ENCODE results near the gene CDR2.
"Not testable (repeated sequence)": the region's sequence is repeated elsewhere in the genome, so short reads cannot be mapped to it uniquely, and the experiment has no call there.

Gene CDR2

GRCh38 chr16:22301423-22301822 lies 73.0 kb downstream of the CDR2 start:
- DNase-seq, result not testable (repeated sequence)

GRCh38 chr16:22300427-22301071 lies 73.9 kb downstream of the CDR2 start:
- DNase-seq, result no peak

GRCh38 chr16:22299036-22299435 lies 75.4 kb downstream of the CDR2 start:
- no peak for DNase-seq

- DNase-seq, result peak; percentile 71
Measured at GRCh38 chr16:22297871-22298733, 76.3 kb downstream of the CDR2 start.

- peak; percentile 83 for DNase-seq
Measured at GRCh38 chr16:22297114-22297870, 77.1 kb downstream of the CDR2 start, which contains the start of gene POLR3E. POLR3E (plus strand) TSS chr16:22297409; CDS start chr16:22302969, 5,560 bp downstream.

GRCh38 chr16:22296225-22297113 lies 78.0 kb downstream of the CDR2 start:
- DNase-seq, result no peak
